PC-9 (cell line): Measurements from ENCODE around the gene COL20A1.

ENCODE experiments used
- CTCF ChIP-seq: fragments of 200-600 bp; sonication (generic); conservative IDR thresholded peaks from 2 replicates; pipeline ENCODE4 v1.6.1; 2017; ENCODE audit warnings: mixed run types, antibody characterized with exemption, mild to moderate bottlenecking, moderate library complexity
- EZH2 ChIP-seq: fragments of 200-600 bp; sonication (generic); IDR thresholded peaks from 2 replicates; pipeline ENCODE4 v1.8.0; 2017; ENCODE audit warnings: antibody characterized with exemption, low read depth

GRCh38 chr20:63343460-63344445 lies 50.8 kb downstream of the COL20A1 start:
- TF ChIP-seq CTCF (no peak), EZH2 (no peak)
